ENCODE data around the gene ATP5MC2.

GRCh38 chr12:53659571-53659981, 16.3 kb downstream of the ATP5MC2 start:
- TF ChIP-seq, protein P1, sequence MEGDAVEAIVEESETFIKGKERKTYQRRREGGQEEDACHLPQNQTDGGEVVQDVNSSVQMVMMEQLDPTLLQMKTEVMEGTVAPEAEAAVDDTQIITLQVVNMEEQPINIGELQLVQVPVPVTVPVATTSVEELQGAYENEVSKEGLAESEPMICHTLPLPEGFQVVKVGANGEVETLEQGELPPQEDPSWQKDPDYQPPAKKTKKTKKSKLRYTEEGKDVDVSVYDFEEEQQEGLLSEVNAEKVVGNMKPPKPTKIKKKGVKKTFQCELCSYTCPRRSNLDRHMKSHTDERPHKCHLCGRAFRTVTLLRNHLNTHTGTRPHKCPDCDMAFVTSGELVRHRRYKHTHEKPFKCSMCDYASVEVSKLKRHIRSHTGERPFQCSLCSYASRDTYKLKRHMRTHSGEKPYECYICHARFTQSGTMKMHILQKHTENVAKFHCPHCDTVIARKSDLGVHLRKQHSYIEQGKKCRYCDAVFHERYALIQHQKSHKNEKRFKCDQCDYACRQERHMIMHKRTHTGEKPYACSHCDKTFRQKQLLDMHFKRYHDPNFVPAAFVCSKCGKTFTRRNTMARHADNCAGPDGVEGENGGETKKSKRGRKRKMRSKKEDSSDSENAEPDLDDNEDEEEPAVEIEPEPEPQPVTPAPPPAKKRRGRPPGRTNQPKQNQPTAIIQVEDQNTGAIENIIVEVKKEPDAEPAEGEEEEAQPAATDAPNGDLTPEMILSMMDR (IDR thresholded peaks at IDR 0.05), result no peak
- TF ChIP-seq EZH2 (IDR thresholded peaks at IDR 0.05) (no peak), EZH2phosphoT487 (IDR thresholded peaks at IDR 0.05) (no peak)

Data from neural progenitor cell (in vitro differentiated cells).